ENCODE measurements around the gene SNX24.

SNX24 gene

DNA sequence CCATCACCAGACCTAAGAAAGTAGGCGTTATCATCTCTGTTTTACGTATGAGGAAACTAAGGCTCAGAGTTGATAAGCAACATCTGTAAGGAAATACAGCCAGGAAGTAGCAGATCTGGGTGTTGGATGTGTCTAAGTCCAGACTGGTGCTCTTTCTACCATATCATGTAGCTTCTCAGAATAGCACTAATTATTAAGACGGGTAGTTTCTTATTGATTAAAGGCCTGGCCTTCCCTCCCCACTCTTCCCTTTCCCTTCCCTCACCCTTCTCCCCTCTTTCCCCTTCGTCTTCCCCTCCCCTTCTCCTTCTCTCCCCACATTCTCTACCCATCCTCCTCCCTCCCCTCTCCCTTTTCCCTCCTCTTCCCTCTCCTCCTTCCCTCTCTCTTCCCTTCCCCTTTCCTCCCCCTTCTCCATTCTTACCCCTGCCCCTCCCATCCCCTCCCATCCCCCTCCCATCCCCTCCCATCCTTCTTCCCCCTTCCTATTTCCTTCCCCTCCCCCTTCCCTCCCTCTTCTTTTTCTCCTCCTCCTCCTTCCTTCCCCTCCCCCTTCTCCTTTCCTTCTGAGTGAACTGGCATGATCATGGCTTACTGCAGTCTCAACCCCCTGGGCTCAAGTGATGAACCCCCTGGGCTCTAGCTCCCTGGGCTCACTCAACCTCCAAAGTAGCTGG is 79.4 kb downstream of the SNX24 start:
- no peaks in the 10 kb centered on the region for H3K36me3 ChIP-seq (ENCODE audit: low read length)
- no peak overlapping the region for H3K4me3 ChIP-seq (ENCODE audit: insufficient read depth, low read length, poor library complexity, severe bottlenecking)
- H3K79me2 ChIP-seq (ENCODE audit: insufficient read depth, low read length): no peaks in the 10 kb centered on the region
- H3K9ac ChIP-seq (ENCODE audit: low read length): no peak overlapping the region
- H2AFZ ChIP-seq (ENCODE audit: low read depth, low read length, severe bottlenecking): no peak overlapping the region
- no peak overlapping the region for H3K4me2 ChIP-seq (ENCODE audit: low read depth, low read length, poor library complexity, severe bottlenecking)
- no peaks in the 10 kb centered on the region for H4K20me1 ChIP-seq (ENCODE audit: low read depth, low read length)
- H3K27ac ChIP-seq (ENCODE audit: low read depth, low read length): no peak overlapping the region
- H3F3A ChIP-seq (ENCODE audit: insufficient read depth): no peaks in the 10 kb centered on the region
- H3K27me3 ChIP-seq (ENCODE audit: low read length): no peaks in the 10 kb centered on the region
- TF ChIP-seq CTCF (IDR thresholded peaks at IDR 0.05; ENCODE audit: insufficient read depth, low read length, poor library complexity, severe bottlenecking): no peak
- TF ChIP-seq EZH2phosphoT487 (conservative IDR thresholded peaks at IDR 0.05; ENCODE audit: low read length): no peak
- H3K9me3 ChIP-seq (ENCODE audit: insufficient read depth, low read length): no peaks in the 10 kb centered on the region
- H3K9me2 ChIP-seq (replicated peaks; ENCODE audit: insufficient read depth, low read length): no peaks in the 10 kb centered on the region

GRCh38 chr5:122929001-122929400 is 83.6 kb downstream of the SNX24 start:
- H4K20me1 ChIP-seq (ENCODE audit: low read depth, low read length): no peaks in the 10 kb centered on the region
- no peak overlapping the region for H3K9ac ChIP-seq (ENCODE audit: low read length)
- no peaks in the 10 kb centered on the region for H3K36me3 ChIP-seq (ENCODE audit: low read length)
- no peak overlapping the region for H3K27ac ChIP-seq (ENCODE audit: low read depth, low read length)
- TF ChIP-seq CTCF (IDR thresholded peaks at IDR 0.05; ENCODE audit: insufficient read depth, low read length, poor library complexity, severe bottlenecking): no peak
- no peak for TF ChIP-seq EZH2phosphoT487 (conservative IDR thresholded peaks at IDR 0.05; ENCODE audit: low read length)
- no peak overlapping the region for H2AFZ ChIP-seq (ENCODE audit: low read depth, low read length, severe bottlenecking)
- no peaks in the 10 kb centered on the region for H3K27me3 ChIP-seq (ENCODE audit: low read length)
- no peaks in the 10 kb centered on the region for H3K9me2 ChIP-seq (replicated peaks; ENCODE audit: insufficient read depth, low read length)
- no peak overlapping the region for H3K4me3 ChIP-seq (ENCODE audit: insufficient read depth, low read length, poor library complexity, severe bottlenecking)
- no peaks in the 10 kb centered on the region for H3K79me2 ChIP-seq (ENCODE audit: insufficient read depth, low read length)
- no peaks in the 10 kb centered on the region for H3K9me3 ChIP-seq (ENCODE audit: insufficient read depth, low read length)
- H3K4me2 ChIP-seq (ENCODE audit: low read depth, low read length, poor library complexity, severe bottlenecking): no peak overlapping the region
- H3F3A ChIP-seq (ENCODE audit: insufficient read depth): no peaks in the 10 kb centered on the region

- H3K9ac ChIP-seq (ENCODE audit: low read length): no peak overlapping the region
- H3K9me2 ChIP-seq (replicated peaks; ENCODE audit: insufficient read depth, low read length): no peaks in the 10 kb centered on the region
- H3K4me3 ChIP-seq (ENCODE audit: insufficient read depth, low read length, poor library complexity, severe bottlenecking): no peak overlapping the region
- no peaks in the 10 kb centered on the region for H3K79me2 ChIP-seq (ENCODE audit: insufficient read depth, low read length)
- no peak overlapping the region for H3K27ac ChIP-seq (ENCODE audit: low read depth, low read length)
- H3K9me3 ChIP-seq (ENCODE audit: insufficient read depth, low read length): no peaks in the 10 kb centered on the region
- no peaks in the 10 kb centered on the region for H3K27me3 ChIP-seq (ENCODE audit: low read length)
- no peaks in the 10 kb centered on the region for H3F3A ChIP-seq (ENCODE audit: insufficient read depth)
- H4K20me1 ChIP-seq (ENCODE audit: low read depth, low read length): no peaks in the 10 kb centered on the region
- TF ChIP-seq CTCF (IDR thresholded peaks at IDR 0.05; ENCODE audit: insufficient read depth, low read length, poor library complexity, severe bottlenecking) (no peak), EZH2phosphoT487 (conservative IDR thresholded peaks at IDR 0.05; ENCODE audit: low read length) (no peak)
- no peaks in the 10 kb centered on the region for H3K36me3 ChIP-seq (ENCODE audit: low read length)
- no peak overlapping the region for H3K4me2 ChIP-seq (ENCODE audit: low read depth, low read length, poor library complexity, severe bottlenecking)
- no peak overlapping the region for H2AFZ ChIP-seq (ENCODE audit: low read depth, low read length, severe bottlenecking)
Observed at GRCh38 chr5:122929980-122930379, 84.6 kb downstream of the SNX24 start.

Measured in SU-DHL-6 (cell line).